ENCODE measurements around the gene ADORA2A. TPM values are rescaled to one million over a fixed set of nuclear protein-coding genes. Genes with fewer than 3 reads are reported as not detected.

The ADORA2A gene
- total and polyA plus RNA-seq, 2 of the 13 experiments (the other 11 are each of a cell fraction or from before 2014, with no cell fraction given) = 3.3 to 5.0 TPM

DNA sequence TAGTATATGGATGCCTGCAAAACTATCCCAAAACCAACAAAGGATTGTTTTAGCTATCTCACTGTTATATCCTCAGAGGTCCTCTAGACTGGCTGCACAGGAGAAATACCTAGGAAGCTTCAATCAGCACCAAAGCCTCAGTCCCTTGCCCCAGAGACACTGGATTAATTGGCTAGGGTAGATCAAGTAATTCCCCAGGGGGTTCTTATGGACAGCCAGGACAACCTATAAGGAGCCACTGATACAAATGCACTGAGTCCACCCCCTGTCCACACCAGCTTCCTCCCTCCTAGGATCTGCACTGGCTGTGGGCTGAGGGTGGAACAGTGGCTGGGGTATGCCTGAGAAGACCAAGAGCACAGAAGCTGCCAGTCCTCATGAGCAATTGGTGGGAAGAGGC lies 16.3 kb downstream of the ADORA2A start:
- FAIRE-seq (no peak), DNase-seq (ENCODE audit: low spot score) (no peak), ATAC-seq (no peak)
- CTCF ChIA-PET (ENCODE audit: low intra/inter-chr PET ratio, low total read pairs) = no interaction called here
- H3K4me1 ChIP-seq (ENCODE audit: insufficient read depth, low read length) = peaks cover 31% of the 10 kb centered on the region
- intact Hi-C loops (cut with micrococcal nuclease; ENCODE audit: unreplicated experiment) = no loop called here
- no peak overlapping the region for H3K4me3 ChIP-seq (replicated peaks in 1 of 3; ENCODE audit: insufficient read depth in 1 of 3, low read depth in 2 of 3, low read length in 3 of 3)
- H3K27ac ChIP-seq (ENCODE audit: extremely low read length, insufficient read depth, low read length) = no peak overlapping the region
- no peaks in the 10 kb centered on the region for H3K9me3 ChIP-seq (ENCODE audit: low read length)
- H3K9ac ChIP-seq (ENCODE audit: insufficient read depth, low read depth, low read length) = no peak overlapping the region
- no peak overlapping the region for H2AFZ ChIP-seq (ENCODE audit: low read length)
- TF ChIP-seq ZKSCAN5 (CRISPR knock-in tag; IDR thresholded peaks at IDR 0.05) (no peak), PRMT3 (CRISPR knock-in tag; IDR thresholded peaks at IDR 0.05; ENCODE audit: borderline replicate concordance, low read depth) (no peak), NCOA2 (CRISPR knock-in tag; IDR thresholded peaks at IDR 0.05) (no peak), ZNF747 (CRISPR knock-in tag; IDR thresholded peaks at IDR 0.05; ENCODE audit: borderline replicate concordance) (no peak), CEBPB (IDR thresholded peaks at IDR 0.05; ENCODE audit: borderline replicate concordance, low read depth, low read length) (no peak), MTA3 (CRISPR knock-in tag; IDR thresholded peaks at IDR 0.05) (no peak)
- TF ChIP-seq, protein P1, sequence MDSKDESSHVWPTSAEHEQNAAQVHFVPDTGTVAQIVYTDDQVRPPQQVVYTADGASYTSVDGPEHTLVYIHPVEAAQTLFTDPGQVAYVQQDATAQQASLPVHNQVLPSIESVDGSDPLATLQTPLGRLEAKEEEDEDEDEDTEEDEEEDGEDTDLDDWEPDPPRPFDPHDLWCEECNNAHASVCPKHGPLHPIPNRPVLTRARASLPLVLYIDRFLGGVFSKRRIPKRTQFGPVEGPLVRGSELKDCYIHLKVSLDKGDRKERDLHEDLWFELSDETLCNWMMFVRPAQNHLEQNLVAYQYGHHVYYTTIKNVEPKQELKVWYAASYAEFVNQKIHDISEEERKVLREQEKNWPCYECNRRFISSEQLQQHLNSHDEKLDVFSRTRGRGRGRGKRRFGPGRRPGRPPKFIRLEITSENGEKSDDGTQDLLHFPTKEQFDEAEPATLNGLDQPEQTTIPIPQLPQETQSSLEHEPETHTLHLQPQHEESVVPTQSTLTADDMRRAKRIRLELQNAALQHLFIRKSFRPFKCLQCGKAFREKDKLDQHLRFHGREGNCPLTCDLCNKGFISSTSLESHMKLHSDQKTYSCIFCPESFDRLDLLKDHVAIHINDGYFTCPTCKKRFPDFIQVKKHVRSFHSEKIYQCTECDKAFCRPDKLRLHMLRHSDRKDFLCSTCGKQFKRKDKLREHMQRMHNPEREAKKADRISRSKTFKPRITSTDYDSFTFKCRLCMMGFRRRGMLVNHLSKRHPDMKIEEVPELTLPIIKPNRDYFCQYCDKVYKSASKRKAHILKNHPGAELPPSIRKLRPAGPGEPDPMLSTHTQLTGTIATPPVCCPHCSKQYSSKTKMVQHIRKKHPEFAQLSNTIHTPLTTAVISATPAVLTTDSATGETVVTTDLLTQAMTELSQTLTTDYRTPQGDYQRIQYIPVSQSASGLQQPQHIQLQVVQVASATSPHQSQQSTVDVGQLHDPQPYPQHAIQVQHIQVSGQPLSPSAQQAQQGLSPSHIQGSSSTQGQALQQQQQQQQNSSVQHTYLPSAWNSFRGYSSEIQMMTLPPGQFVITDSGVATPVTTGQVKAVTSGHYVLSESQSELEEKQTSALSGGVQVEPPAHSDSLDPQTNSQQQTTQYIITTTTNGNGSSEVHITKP (CRISPR knock-in tag; IDR thresholded peaks at IDR 0.05; ENCODE audit: low read depth) = no peak
- TF ChIP-seq, protein P2, sequence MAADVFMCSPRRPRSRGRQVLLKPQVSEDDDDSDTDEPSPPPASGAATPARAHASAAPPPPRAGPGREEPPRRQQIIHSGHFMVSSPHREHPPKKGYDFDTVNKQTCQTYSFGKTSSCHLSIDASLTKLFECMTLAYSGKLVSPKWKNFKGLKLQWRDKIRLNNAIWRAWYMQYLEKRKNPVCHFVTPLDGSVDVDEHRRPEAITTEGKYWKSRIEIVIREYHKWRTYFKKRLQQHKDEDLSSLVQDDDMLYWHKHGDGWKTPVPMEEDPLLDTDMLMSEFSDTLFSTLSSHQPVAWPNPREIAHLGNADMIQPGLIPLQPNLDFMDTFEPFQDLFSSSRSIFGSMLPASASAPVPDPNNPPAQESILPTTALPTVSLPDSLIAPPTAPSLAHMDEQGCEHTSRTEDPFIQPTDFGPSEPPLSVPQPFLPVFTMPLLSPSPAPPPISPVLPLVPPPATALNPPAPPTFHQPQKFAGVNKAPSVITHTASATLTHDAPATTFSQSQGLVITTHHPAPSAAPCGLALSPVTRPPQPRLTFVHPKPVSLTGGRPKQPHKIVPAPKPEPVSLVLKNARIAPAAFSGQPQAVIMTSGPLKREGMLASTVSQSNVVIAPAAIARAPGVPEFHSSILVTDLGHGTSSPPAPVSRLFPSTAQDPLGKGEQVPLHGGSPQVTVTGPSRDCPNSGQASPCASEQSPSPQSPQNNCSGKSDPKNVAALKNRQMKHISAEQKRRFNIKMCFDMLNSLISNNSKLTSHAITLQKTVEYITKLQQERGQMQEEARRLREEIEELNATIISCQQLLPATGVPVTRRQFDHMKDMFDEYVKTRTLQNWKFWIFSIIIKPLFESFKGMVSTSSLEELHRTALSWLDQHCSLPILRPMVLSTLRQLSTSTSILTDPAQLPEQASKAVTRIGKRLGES (CRISPR knock-in tag; IDR thresholded peaks at IDR 0.05; ENCODE audit: borderline replicate concordance) = no peak
- TF ChIP-seq, protein P3, sequence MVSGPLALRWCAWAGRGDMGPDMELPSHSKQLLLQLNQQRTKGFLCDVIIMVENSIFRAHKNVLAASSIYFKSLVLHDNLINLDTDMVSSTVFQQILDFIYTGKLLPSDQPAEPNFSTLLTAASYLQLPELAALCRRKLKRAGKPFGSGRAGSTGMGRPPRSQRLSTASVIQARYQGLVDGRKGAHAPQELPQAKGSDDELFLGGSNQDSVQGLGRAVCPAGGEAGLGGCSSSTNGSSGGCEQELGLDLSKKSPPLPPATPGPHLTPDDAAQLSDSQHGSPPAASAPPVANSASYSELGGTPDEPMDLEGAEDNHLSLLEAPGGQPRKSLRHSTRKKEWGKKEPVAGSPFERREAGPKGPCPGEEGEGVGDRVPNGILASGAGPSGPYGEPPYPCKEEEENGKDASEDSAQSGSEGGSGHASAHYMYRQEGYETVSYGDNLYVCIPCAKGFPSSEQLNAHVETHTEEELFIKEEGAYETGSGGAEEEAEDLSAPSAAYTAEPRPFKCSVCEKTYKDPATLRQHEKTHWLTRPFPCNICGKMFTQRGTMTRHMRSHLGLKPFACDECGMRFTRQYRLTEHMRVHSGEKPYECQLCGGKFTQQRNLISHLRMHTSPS (CRISPR knock-in tag; IDR thresholded peaks at IDR 0.05; ENCODE audit: low read depth) = no peak
- no TSS peak for BruUV-seq (replicated peaks)
- no peaks in the 10 kb centered on the region; a peak in 1 of 5 replicates for H3K27me3 ChIP-seq (ENCODE audit: control insufficient read depth in 1 of 2, insufficient read depth in 2 of 2, low read length in 2 of 2)
- in situ Hi-C loops (cut with HindIII; ENCODE audit: extremely low pct_ligation_motif_present, low pct_unique_long_range_greater_than_20kb) = no loop called here
- H3K4me2 ChIP-seq (ENCODE audit: low read depth, low read length) = no peak overlapping the region
- H4K20me1 ChIP-seq (ENCODE audit: insufficient read depth, low read length) = no peaks in the 10 kb centered on the region
- POLR2A ChIA-PET = interaction anchor here (1.7 to 2.2 kb wide), 2 partner anchors 16 to 63 kb away, joined by 4 to 8 read pairs; no protein-coding TSS in a partner anchor
- H3K79me2 ChIP-seq (ENCODE audit: insufficient read depth, low read length) = no peaks in the 10 kb centered on the region
- no peaks in the 10 kb centered on the region; a peak in 1 of 5 replicates for H3K36me3 ChIP-seq (replicated peaks in 1 of 2; ENCODE audit: control insufficient read depth in 1 of 2, insufficient read depth in 2 of 2, low read length in 2 of 2)

Measured in HepG2 (cell line).